Thyroid gland (tissue), 4 donors: ENCODE data around the gene GALNT14. TPM values are rescaled to one million over a fixed set of nuclear protein-coding genes. Genes with fewer than 3 reads are reported as not detected.

Experiments used
- DNase-seq, 2 donors: peaks; one replicate each; pipeline ENCODE4 v3.0.0-alpha.2; 2019
- H3K27ac ChIP-seq, 3 donors: fragments of 200-600 bp; sonication (generic); 1 replicate in 2 of 3; 2 replicates in 1 of 3; pipeline ENCODE4 v1.5.1; 2016 to 2019; ENCODE audit warnings: mild to moderate bottlenecking in 1 of 3, moderate library complexity in 1 of 3
- H3K27me3 ChIP-seq: fragments of 200-600 bp; sonication (generic); one replicate; pipeline ENCODE4 v1.5.1; 2019
- H3K36me3 ChIP-seq, 2 donors: fragments of 200-600 bp; sonication (generic); one replicate each; pipeline ENCODE4 v1.5.1; 2016 to 2019
- H3K4me1 ChIP-seq, 2 donors: fragments of 200-600 bp; sonication (generic); one replicate each; pipeline ENCODE4 v1.5.1; 2017 to 2019
- H3K4me3 ChIP-seq, 3 donors: fragments of 200-600 bp; sonication (generic); replicated peaks in 1 of 3; 1 replicate in 2 of 3; 2 replicates in 1 of 3; pipeline ENCODE4 v1.5.1; 2016; ENCODE audit warnings: mild to moderate bottlenecking in 1 of 3
- H3K9me3 ChIP-seq: fragments of 200-600 bp; sonication (generic); one replicate; pipeline ENCODE4 v1.5.1; 2017
- POLR2A ChIP-seq, 2 donors: fragments of 450-650 bp; IDR thresholded peaks; one replicate each; pipeline ENCODE4 v1.6.1; 2017; ENCODE audit warnings: antibody characterized with exemption in 2 of 2, mild to moderate bottlenecking in 2 of 2, moderate library complexity in 1 of 2
- WGBS, 2 donors: methylation state at CpG; one replicate each; pipeline ENCODE4 v1.1.5; 2017; 5-methylcytosine and 5-hydroxymethylcytosine counted together
- intact Hi-C: fragments of 100-400 bp; cut with DNase I; formaldehyde crosslinking; loops from one replicate; pipeline ENCODE4 v1.15.1; 2023
- total RNA-seq, 4 donors: library from RNA; depleted of rRNA; stranded (reverse); fragments of >200 nt; gene quantifications; one replicate each; pipeline ENCODE4 v1.2.3, GENCODE V29; 2016
- TF ChIP-seq, protein P1 (sequence below), 6 experiments: fragments of 200-600 bp in 3 of 6; fragments of 450-650 bp in 3 of 6; sonication (generic) in 3 of 6; IDR thresholded peaks; one replicate each; pipeline ENCODE4 v1.5.1; 2016 to 2019; ENCODE audit warnings: antibody characterized with exemption in 6 of 6, mild to moderate bottlenecking in 2 of 6, inconsistent platforms in 1 of 6, moderate library complexity in 1 of 6

GALNT14 gene
- total RNA-seq, 4 donors from 2014 or later: 0.54 to 5.1 (median 1.1) TPM

DNA sequence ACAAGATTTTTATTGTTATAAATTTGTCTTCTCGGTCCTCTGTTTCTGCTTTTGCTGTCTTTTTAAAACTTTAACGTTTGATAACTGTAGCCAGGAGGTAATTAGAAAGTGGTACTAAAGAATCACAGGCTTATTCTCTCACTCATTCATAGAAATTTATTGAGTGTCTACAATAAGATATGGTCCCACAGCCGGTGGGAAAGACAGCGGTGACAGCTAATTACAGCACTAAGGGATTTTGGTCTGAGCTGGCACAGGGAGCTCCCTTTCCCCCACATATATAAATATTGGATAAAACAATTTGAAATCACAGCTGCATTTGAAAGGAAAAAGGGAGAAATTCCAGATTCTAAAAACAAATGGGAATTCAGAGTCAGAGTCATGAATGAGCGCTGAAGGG is 237.9 kb downstream of the GALNT14 start:
- H3K36me3 ChIP-seq: no peaks in the 10 kb centered on the region
- no peak for DNase-seq
- no peak overlapping the region for H3K4me3 ChIP-seq
- no peaks in the 10 kb centered on the region for H3K9me3 ChIP-seq
- no peak overlapping the region for H3K27ac ChIP-seq
- H3K27me3 ChIP-seq: no peaks in the 10 kb centered on the region
- WGBS, 2 donors: 79 to 84% methylated on average over 5 of the region's 5 CpGs
- intact Hi-C loops: no loop called here
- no peaks in the 10 kb centered on the region for H3K4me1 ChIP-seq
- TF ChIP-seq, protein P1, sequence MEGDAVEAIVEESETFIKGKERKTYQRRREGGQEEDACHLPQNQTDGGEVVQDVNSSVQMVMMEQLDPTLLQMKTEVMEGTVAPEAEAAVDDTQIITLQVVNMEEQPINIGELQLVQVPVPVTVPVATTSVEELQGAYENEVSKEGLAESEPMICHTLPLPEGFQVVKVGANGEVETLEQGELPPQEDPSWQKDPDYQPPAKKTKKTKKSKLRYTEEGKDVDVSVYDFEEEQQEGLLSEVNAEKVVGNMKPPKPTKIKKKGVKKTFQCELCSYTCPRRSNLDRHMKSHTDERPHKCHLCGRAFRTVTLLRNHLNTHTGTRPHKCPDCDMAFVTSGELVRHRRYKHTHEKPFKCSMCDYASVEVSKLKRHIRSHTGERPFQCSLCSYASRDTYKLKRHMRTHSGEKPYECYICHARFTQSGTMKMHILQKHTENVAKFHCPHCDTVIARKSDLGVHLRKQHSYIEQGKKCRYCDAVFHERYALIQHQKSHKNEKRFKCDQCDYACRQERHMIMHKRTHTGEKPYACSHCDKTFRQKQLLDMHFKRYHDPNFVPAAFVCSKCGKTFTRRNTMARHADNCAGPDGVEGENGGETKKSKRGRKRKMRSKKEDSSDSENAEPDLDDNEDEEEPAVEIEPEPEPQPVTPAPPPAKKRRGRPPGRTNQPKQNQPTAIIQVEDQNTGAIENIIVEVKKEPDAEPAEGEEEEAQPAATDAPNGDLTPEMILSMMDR (IDR thresholded peaks at IDR 0.05): no peak
- no peak for TF ChIP-seq POLR2A (IDR thresholded peaks at IDR 0.05)

DNA sequence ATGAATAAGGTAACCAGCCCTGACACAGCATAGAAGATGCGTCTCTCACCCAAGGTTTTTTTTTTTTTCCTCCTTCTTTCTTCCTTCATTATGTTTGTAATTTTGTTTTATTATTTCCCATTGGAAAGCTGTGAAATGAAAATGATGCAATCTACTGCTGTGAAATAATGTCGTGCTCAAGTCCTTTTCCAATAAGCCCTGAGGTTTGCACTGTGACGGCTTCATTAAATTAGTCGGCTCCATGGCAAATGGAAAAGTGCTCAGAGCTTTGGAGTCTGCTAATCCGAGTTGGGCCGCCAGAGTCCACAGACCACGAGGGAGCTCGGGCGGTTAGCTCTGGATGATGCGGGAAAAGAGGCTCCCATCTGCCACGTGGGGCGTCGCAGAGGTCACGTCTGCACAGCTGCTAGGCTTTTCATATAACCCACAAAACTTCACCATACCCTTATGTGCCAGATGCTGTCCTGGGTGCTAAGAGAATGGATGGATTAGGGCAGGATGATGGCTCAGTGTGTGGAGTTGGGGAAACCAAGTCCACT is 238.7 kb downstream of the GALNT14 start:
- H3K27ac ChIP-seq: no peak overlapping the region
- H3K4me1 ChIP-seq: no peaks in the 10 kb centered on the region
- H3K36me3 ChIP-seq: no peaks in the 10 kb centered on the region
- 86 to 88% methylated on average over 14 of the region's 14 CpGs for WGBS, 2 donors
- intact Hi-C loops: no loop called here
- H3K4me3 ChIP-seq: no peak overlapping the region
- no peaks in the 10 kb centered on the region for H3K27me3 ChIP-seq
- no peaks in the 10 kb centered on the region for H3K9me3 ChIP-seq
- no peak for TF ChIP-seq POLR2A (IDR thresholded peaks at IDR 0.05)
- TF ChIP-seq, protein P1 (IDR thresholded peaks at IDR 0.05): no peak
- no peak for DNase-seq

DNA sequence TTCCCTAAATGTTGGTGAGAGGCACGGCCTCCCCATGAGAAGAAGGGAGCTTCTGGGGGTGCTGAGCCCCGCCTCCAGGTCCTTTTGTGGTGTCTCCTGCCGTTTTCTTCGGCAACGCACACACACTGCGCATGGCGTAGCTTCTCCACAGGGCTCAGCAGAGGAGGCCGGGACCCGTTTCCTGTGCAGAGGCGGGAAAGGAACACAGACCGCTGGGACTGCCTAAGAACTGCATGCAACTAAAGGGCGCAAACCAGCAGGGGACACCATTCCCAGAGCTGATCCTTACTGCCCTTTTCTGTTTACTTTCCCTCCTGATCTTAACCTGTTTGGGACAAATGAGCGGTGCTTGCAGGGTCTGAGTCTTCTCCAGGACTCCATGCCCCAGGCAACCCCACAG is 240.7 kb downstream of the GALNT14 start:
- H3K4me1 ChIP-seq: no peaks in the 10 kb centered on the region
- H3K27me3 ChIP-seq: no peaks in the 10 kb centered on the region
- H3K36me3 ChIP-seq: no peaks in the 10 kb centered on the region
- no peak for TF ChIP-seq POLR2A (IDR thresholded peaks at IDR 0.05)
- TF ChIP-seq, protein P1 (IDR thresholded peaks at IDR 0.05): no peak
- DNase-seq: no peak
- no peak overlapping the region for H3K27ac ChIP-seq
- WGBS, 2 donors: 90 to 94% methylated on average over 11 to 13 of the region's 13 CpGs
- H3K9me3 ChIP-seq: no peaks in the 10 kb centered on the region
- no peak overlapping the region for H3K4me3 ChIP-seq
- intact Hi-C loops: no loop called here

DNA sequence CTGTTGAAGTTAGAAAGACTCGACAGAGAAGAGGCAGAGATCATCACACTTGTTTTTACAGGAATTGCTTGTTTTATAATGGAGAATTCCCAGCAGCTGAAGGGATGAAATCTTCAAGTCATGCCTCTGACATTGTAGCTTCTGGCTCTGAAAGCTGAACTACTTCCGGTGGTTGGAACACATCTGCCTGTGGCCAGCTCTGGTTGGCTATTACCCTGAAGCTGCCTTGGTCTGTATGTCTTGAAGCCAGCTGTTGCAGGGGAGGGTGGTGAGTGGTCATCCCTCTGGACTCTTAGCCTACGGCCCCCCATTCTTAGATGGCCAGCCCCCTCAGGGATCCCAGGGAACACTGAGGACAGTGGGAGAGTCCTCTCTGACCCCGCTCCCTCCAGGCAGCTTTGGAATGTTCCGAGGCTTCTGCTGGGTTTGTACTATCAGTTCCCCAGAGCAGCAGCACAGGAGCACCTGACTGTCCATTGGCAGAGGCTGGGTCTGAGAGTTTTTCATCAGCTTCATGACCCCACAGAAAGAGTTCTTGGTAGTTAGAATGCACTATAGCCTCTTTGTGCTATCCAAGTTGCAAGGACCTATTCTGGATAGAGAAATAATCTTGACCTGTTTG is 243.6 kb downstream of the GALNT14 start:
- DNase-seq: no peak
- Histone ChIP-seq H3K4me3 (no peak overlapping the region), H3K9me3 (no peaks in the 10 kb centered on the region), H3K27ac (no peak overlapping the region), H3K4me1 (no peaks in the 10 kb centered on the region), H3K36me3 (no peaks in the 10 kb centered on the region), H3K27me3 (no peaks in the 10 kb centered on the region)
- intact Hi-C loops: no loop called here
- 54% methylated on average over 4 of the region's 5 CpGs for WGBS, 2 donors
- TF ChIP-seq POLR2A (IDR thresholded peaks at IDR 0.05): no peak
- TF ChIP-seq, protein P1 (IDR thresholded peaks at IDR 0.05): no peak

DNA sequence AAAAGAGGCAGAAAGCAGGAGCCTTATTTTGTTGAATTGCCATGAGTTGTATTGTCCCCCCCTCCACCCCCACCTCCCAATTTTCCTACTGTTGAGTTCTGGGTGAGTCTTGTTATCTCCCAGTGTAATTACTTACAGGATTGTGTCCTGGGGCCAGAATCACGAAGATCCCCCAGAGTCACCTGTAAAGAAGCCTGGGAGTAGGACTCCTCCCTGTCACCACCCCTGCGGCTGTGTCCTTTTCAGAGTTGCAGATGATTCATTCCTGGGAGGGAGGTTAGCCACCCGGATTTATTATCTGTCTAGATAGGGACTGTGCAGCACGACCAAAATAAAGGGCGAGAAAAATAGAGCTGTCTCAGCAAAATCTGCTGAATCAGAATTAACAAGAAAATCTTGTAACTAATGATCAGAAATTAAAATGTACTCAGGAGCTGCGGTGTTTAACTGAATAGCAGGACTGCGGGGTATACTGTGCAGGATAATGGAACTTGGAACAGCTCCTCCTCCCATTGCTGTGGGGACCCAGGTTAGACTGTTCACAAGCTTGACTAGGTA is 249.3 kb downstream of the GALNT14 start:
- H3K4me3 ChIP-seq: no peak overlapping the region
- intact Hi-C loops: no loop called here
- no peaks in the 10 kb centered on the region for H3K4me1 ChIP-seq
- no peaks in the 10 kb centered on the region for H3K27me3 ChIP-seq
- 73 to 81% methylated on average over 7 of the region's 7 CpGs for WGBS, 2 donors
- no peaks in the 10 kb centered on the region for H3K9me3 ChIP-seq
- H3K36me3 ChIP-seq: no peaks in the 10 kb centered on the region
- TF ChIP-seq, protein P1 (IDR thresholded peaks at IDR 0.05): no peak
- TF ChIP-seq POLR2A (IDR thresholded peaks at IDR 0.05): no peak
- H3K27ac ChIP-seq: no peak overlapping the region
- no peak for DNase-seq
